Measurements from ENCODE around the gene LAMA5. TPM values are rescaled to one million over a fixed set of nuclear protein-coding genes. Genes with fewer than 3 reads are reported as not detected.

LAMA5 gene
- polyA plus RNA-seq, 1 of the 3 experiments (the other 2 are of a cell fraction), result 27.2 TPM

DNA sequence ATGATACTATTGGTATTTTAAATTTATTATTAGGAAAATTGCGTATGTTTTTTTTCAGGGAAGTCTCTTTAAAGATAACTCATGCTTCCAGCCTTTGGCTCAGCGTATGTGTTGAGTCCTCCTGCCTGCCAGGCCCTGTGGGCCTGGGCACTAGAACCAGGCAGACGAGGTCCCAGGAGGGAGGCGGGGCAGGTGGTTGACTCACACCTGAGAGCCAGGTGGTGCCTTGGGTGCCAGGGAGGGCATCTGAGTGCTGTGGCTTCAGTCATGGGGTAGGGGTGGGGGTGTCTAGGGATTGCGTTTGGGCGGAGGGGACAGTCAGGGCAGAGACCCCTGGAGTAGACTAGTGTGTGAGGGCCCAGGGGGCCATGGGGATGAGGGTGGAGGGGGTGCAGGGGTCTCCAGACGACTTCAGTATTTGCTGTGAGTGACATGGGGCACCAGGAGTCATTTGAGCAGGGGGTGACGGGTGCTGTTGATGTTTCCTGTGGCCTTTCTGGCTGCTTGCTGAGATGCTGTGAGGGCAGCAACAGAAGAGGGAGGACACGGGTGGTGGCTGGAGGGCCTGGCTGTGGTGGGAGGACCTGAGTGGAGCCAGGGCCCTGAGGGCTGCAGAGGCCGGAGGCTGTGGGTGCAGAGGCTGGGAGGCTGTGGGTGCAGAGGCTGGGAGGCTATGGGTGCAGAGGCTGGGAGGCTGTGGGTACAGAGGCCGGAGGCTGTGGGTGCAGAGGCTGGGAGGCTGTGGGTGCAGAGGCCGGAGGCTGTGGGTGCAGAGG is 79.2 kb downstream of the LAMA5 start (continued):
- TF ChIP-seq, protein P1, sequence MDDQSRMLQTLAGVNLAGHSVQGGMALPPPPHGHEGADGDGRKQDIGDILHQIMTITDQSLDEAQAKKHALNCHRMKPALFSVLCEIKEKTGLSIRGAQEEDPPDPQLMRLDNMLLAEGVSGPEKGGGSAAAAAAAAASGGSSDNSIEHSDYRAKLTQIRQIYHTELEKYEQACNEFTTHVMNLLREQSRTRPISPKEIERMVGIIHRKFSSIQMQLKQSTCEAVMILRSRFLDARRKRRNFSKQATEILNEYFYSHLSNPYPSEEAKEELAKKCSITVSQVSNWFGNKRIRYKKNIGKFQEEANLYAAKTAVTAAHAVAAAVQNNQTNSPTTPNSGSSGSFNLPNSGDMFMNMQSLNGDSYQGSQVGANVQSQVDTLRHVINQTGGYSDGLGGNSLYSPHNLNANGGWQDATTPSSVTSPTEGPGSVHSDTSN (IDR thresholded peaks at IDR 0.05), result no peak
- TF ChIP-seq FOXM1 (IDR thresholded peaks at IDR 0.05; ENCODE audit: low read depth), result no peak
- TF ChIP-seq YY1 (IDR thresholded peaks at IDR 0.05; ENCODE audit: low read depth), result no peak
- no peak for TF ChIP-seq POLR2AphosphoS5 (IDR thresholded peaks at IDR 0.05; ENCODE audit: low read depth, low read length)

DNA sequence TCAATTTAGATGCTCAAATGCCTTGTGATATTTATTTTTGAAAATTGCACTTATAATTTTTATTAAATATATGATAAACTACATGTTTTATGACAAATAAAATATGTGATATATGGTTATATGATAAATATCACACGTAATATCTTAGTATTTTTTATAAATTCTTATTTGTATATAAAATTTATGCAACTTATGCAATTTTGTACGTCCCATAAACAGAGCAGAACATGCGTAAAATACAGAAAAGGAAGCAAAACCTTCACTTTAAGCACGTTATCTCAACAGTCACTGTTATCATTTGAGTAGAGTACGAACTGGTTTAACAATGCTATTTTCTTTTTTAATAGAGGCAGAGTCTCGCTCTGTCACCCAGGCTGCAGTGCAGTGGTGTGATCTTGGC is 80.0 kb downstream of the LAMA5 start:
- Histone ChIP-seq H3K36me3 (replicated peaks in 1 of 2; ENCODE audit: control insufficient read depth in 1 of 2, insufficient read depth in 2 of 2, low read length in 1 of 2) (peaks cover 15 to 33% of the 10 kb centered on the region in 2 experiments), H3K9me2 (no peaks in the 10 kb centered on the region), H3F3A (replicated peaks; ENCODE audit: insufficient read depth) (peaks cover 3% of the 10 kb centered on the region), H2AFZ (ENCODE audit: low read depth) (no peak overlapping the region), H3K27me3 (ENCODE audit: insufficient read depth) (no peaks in the 10 kb centered on the region), H3K27ac (ENCODE audit: low read depth in 2 of 2, low read length in 1 of 2) (no peak overlapping the region), H4K20me1 (ENCODE audit: insufficient read depth) (no peaks in the 10 kb centered on the region), H3K4me1 (ENCODE audit: control insufficient read depth in 1 of 2, insufficient read depth in 2 of 2, low read depth in 1 of 2, low read length in 1 of 2) (peaks cover 0 to 6% of the 10 kb centered on the region in 2 experiments; a peak in 1 of 4 replicates), H3K4me3 (ENCODE audit: low read depth in 2 of 2, low read length in 1 of 2) (no peak overlapping the region), H3K79me2 (ENCODE audit: insufficient read depth) (no peaks in the 10 kb centered on the region), H3K4me2 (no peak overlapping the region), H3K9ac (no peak overlapping the region), H3K9me3 (no peaks in the 10 kb centered on the region)
- POLR2A ChIA-PET, result no interaction called here
- no peak for DNase-seq
- CTCF ChIA-PET, result no interaction called here
- TF ChIP-seq GATA2 (CRISPR knock-in tag; IDR thresholded peaks at IDR 0.05), result no peak
- no peak for TF ChIP-seq RFX5 (IDR thresholded peaks at IDR 0.05; ENCODE audit: low read length)
- no peak for TF ChIP-seq GABPA (IDR thresholded peaks at IDR 0.05; ENCODE audit: low read depth)
- TF ChIP-seq, protein P2, sequence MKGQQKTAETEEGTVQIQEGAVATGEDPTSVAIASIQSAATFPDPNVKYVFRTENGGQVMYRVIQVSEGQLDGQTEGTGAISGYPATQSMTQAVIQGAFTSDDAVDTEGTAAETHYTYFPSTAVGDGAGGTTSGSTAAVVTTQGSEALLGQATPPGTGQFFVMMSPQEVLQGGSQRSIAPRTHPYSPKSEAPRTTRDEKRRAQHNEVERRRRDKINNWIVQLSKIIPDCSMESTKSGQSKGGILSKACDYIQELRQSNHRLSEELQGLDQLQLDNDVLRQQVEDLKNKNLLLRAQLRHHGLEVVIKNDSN (IDR thresholded peaks at IDR 0.05; ENCODE audit: borderline replicate concordance, low read depth), result no peak
- no peak for TF ChIP-seq RCOR1 (IDR thresholded peaks at IDR 0.05; ENCODE audit: low read length)
- TF ChIP-seq, protein P3, sequence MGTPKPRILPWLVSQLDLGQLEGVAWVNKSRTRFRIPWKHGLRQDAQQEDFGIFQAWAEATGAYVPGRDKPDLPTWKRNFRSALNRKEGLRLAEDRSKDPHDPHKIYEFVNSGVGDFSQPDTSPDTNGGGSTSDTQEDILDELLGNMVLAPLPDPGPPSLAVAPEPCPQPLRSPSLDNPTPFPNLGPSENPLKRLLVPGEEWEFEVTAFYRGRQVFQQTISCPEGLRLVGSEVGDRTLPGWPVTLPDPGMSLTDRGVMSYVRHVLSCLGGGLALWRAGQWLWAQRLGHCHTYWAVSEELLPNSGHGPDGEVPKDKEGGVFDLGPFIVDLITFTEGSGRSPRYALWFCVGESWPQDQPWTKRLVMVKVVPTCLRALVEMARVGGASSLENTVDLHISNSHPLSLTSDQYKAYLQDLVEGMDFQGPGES (IDR thresholded peaks at IDR 0.05; ENCODE audit: low read depth, low read length), result no peak
- no peak for TF ChIP-seq RAD21 (IDR thresholded peaks at IDR 0.05; ENCODE audit: low read length)
- TF ChIP-seq FOXJ3 (CRISPR knock-in tag; IDR thresholded peaks at IDR 0.05), result no peak
- TF ChIP-seq, protein P1 (IDR thresholded peaks at IDR 0.05), result no peak
- no peak for TF ChIP-seq TCF12 (IDR thresholded peaks at IDR 0.05)
- no peak for TF ChIP-seq SMC3 (IDR thresholded peaks at IDR 0.05; ENCODE audit: low read depth, low read length)
- no peak for TF ChIP-seq MXI1 (IDR thresholded peaks at IDR 0.05; ENCODE audit: low read depth, low read length)
- TF ChIP-seq NFIC (IDR thresholded peaks at IDR 0.05; ENCODE audit: borderline replicate concordance), result no peak
- TF ChIP-seq, protein P4, sequence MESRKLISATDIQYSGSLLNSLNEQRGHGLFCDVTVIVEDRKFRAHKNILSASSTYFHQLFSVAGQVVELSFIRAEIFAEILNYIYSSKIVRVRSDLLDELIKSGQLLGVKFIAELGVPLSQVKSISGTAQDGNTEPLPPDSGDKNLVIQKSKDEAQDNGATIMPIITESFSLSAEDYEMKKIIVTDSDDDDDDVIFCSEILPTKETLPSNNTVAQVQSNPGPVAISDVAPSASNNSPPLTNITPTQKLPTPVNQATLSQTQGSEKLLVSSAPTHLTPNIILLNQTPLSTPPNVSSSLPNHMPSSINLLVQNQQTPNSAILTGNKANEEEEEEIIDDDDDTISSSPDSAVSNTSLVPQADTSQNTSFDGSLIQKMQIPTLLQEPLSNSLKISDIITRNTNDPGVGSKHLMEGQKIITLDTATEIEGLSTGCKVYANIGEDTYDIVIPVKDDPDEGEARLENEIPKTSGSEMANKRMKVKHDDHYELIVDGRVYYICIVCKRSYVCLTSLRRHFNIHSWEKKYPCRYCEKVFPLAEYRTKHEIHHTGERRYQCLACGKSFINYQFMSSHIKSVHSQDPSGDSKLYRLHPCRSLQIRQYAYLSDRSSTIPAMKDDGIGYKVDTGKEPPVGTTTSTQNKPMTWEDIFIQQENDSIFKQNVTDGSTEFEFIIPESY (IDR thresholded peaks at IDR 0.05; ENCODE audit: borderline replicate concordance, low read depth), result no peak
- TF ChIP-seq YY1 (IDR thresholded peaks at IDR 0.05; ENCODE audit: low read depth), result no peak
- TF ChIP-seq CHD2 (IDR thresholded peaks at IDR 0.05; ENCODE audit: low read length, partially characterized antibody), result no peak
- TF ChIP-seq, protein P5, sequence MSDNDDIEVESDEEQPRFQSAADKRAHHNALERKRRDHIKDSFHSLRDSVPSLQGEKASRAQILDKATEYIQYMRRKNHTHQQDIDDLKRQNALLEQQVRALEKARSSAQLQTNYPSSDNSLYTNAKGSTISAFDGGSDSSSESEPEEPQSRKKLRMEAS (IDR thresholded peaks at IDR 0.05; ENCODE audit: low read depth), result no peak
- TF ChIP-seq POLR2AphosphoS5 (IDR thresholded peaks at IDR 0.05; ENCODE audit: low read depth, low read length), result no peak
- TF ChIP-seq, protein P6, sequence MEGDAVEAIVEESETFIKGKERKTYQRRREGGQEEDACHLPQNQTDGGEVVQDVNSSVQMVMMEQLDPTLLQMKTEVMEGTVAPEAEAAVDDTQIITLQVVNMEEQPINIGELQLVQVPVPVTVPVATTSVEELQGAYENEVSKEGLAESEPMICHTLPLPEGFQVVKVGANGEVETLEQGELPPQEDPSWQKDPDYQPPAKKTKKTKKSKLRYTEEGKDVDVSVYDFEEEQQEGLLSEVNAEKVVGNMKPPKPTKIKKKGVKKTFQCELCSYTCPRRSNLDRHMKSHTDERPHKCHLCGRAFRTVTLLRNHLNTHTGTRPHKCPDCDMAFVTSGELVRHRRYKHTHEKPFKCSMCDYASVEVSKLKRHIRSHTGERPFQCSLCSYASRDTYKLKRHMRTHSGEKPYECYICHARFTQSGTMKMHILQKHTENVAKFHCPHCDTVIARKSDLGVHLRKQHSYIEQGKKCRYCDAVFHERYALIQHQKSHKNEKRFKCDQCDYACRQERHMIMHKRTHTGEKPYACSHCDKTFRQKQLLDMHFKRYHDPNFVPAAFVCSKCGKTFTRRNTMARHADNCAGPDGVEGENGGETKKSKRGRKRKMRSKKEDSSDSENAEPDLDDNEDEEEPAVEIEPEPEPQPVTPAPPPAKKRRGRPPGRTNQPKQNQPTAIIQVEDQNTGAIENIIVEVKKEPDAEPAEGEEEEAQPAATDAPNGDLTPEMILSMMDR (IDR thresholded peaks at IDR 0.05), result no peak
- no peak for TF ChIP-seq EP300 (IDR thresholded peaks at IDR 0.05; ENCODE audit: borderline replicate concordance in 1 of 2, low read depth in 1 of 2, low read length in 1 of 2)
- WGBS (ENCODE audit: low lambda C conversion rate), result 79% methylated on average over 6 of the region's 6 CpGs
